HG03280 (cell line): ENCODE results near the gene PDC.
"Not testable (repeated sequence)": the region's sequence is repeated elsewhere in the genome, so short reads cannot be mapped to it uniquely, and the experiment has no call there.

ENCODE experiments used
- ATAC-seq: cut with Tn5 transposase; IDR thresholded peaks from one replicate; pipeline ENCODE4 v1.9.1; 2021; ENCODE audit warnings: mild to moderate bottlenecking, moderate library complexity; ENCODE audit not compliant: unreplicated experiment

PDC gene

GRCh38 chr1:186404454-186405051 lies 56.4 kb downstream of the PDC start:
- ATAC-seq: peak; percentile 40

GRCh38 chr1:186403632-186404031 lies 57.3 kb downstream of the PDC start:
- ATAC-seq: no peak

GRCh38 chr1:186401446-186401845 lies 59.5 kb downstream of the PDC start:
- ATAC-seq: not testable (repeated sequence)
